ENCODE data around the gene SLC30A2. TPM values are rescaled to one million over a fixed set of nuclear protein-coding genes. Genes with fewer than 3 reads are reported as not detected.

The SLC30A2 gene
- total RNA-seq, 1 experiment from 2014 or later: 3.0 TPM

DNA sequence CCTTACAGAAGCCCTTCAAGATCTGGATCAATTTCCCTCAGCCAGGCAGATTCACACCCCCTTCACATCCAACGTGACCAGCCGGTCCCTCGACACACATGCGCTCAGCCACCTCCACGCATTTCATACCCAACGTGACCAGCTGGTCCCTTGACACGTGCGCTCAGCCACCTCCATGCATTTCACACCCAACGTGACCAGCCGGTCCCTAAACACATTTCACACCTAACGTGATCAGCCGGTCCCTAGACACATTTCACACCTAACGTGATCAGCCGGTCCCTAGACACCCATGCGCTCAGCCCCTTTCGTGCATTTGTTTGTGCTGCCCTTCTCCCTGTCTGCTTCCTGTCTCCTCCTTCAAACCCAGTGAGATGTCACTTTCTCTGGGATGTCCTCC is 39.2 kb downstream of the SLC30A2 start:
- POLR2A ChIA-PET: no interaction called here
- H3K27me3 ChIP-seq (replicated peaks; ENCODE audit: control insufficient read depth, insufficient read depth, low read length): no peaks in the 10 kb centered on the region
- H3K9me3 Mint-ChIP-seq (ENCODE audit: unreplicated experiment): no peaks in the 10 kb centered on the region

DNA sequence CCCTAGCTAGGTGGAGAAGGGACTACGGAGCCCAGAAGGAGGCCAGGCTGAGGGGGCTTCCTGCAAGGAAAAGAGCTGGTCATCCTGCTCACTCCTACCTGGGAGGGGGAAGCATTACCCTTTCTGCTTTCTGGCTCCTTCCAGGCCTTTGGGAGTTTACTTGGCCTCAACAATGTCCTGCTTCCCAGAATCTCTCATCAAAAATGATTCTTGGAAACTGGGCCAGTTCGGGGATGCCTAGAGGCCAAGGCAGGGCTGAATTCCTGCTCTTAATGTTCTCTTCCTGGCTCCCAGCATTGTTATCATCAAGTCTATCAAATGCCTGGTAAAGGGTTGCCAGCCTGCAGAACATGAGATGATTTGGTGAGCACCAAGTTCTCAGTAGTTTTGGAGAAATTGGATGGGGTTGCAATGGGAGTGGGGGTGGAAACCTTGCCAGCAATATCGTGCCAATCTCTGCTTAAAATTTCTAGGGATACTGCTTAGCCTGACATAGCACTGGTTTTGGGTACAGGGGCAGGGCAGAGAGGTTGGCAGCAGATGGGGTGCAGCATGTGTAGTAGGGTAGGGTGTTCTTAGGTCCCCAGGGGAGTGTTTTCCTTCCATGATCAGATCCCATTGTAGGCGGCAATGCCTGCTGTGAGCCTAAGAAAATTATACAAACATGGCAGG is 40.3 kb downstream of the SLC30A2 start:
- H3K4me3 ChIP-seq (ENCODE audit: low read depth, low read length): no peak overlapping the region
- Mint-ChIP-seq H3K4me1 (ENCODE audit: low read depth, unreplicated experiment) (no peaks in the 10 kb centered on the region), H3K9me3 (ENCODE audit: unreplicated experiment) (no peaks in the 10 kb centered on the region), H3K4me3 (ENCODE audit: unreplicated experiment) (no peak overlapping the region), H3K27ac (ENCODE audit: unreplicated experiment) (no peak overlapping the region), H3K27me3 (ENCODE audit: insufficient read depth, unreplicated experiment) (no peaks in the 10 kb centered on the region), H3K36me3 (ENCODE audit: insufficient read depth, unreplicated experiment) (no peaks in the 10 kb centered on the region)
- ChIA-PET POLR2A (no interaction called here), CTCF (interaction anchor here (1.6 kb wide), 1 partner anchor 110 kb away, joined by 6 read pairs; no protein-coding TSS in a partner anchor)
- H3K27me3 ChIP-seq (replicated peaks; ENCODE audit: control insufficient read depth, insufficient read depth, low read length): no peaks in the 10 kb centered on the region
- no peaks in the 10 kb centered on the region for H3K9me3 ChIP-seq
- intact Hi-C loops (cut with micrococcal nuclease; ENCODE audit: unreplicated experiment): no loop called here
- no peaks in the 10 kb centered on the region for H3K36me3 ChIP-seq (ENCODE audit: control insufficient read depth, insufficient read depth, low read length)
- TF ChIP-seq, protein P1, sequence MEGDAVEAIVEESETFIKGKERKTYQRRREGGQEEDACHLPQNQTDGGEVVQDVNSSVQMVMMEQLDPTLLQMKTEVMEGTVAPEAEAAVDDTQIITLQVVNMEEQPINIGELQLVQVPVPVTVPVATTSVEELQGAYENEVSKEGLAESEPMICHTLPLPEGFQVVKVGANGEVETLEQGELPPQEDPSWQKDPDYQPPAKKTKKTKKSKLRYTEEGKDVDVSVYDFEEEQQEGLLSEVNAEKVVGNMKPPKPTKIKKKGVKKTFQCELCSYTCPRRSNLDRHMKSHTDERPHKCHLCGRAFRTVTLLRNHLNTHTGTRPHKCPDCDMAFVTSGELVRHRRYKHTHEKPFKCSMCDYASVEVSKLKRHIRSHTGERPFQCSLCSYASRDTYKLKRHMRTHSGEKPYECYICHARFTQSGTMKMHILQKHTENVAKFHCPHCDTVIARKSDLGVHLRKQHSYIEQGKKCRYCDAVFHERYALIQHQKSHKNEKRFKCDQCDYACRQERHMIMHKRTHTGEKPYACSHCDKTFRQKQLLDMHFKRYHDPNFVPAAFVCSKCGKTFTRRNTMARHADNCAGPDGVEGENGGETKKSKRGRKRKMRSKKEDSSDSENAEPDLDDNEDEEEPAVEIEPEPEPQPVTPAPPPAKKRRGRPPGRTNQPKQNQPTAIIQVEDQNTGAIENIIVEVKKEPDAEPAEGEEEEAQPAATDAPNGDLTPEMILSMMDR (IDR thresholded peaks at IDR 0.05; ENCODE audit: insufficient read depth in 1 of 2, low read depth in 1 of 2, low read length in 1 of 2, severe bottlenecking in 1 of 2, unreplicated experiment in 1 of 2): no peak
- no peaks in the 10 kb centered on the region for H3K4me1 ChIP-seq
- DNase-seq: no peak
- no TSS peak for BruUV-seq (replicated peaks)

More for the DNA sequence above, 39.2 kb downstream of the SLC30A2 start:
- H3K27ac Mint-ChIP-seq (ENCODE audit: unreplicated experiment): no peak overlapping the region
- BruUV-seq (replicated peaks): no TSS peak
- Histone ChIP-seq H3K36me3 (ENCODE audit: control insufficient read depth, insufficient read depth, low read length) (no peaks in the 10 kb centered on the region), H3K4me1 (no peaks in the 10 kb centered on the region), H3K4me3 (ENCODE audit: low read depth, low read length) (no peak overlapping the region), H3K9me3 (no peaks in the 10 kb centered on the region)
- TF ChIP-seq, protein P1 (IDR thresholded peaks at IDR 0.05; ENCODE audit: insufficient read depth in 1 of 2, low read depth in 1 of 2, low read length in 1 of 2, severe bottlenecking in 1 of 2, unreplicated experiment in 1 of 2): no peak
- H3K36me3 Mint-ChIP-seq (ENCODE audit: insufficient read depth, unreplicated experiment): no peaks in the 10 kb centered on the region
- intact Hi-C loops (cut with micrococcal nuclease; ENCODE audit: unreplicated experiment): no loop called here
- CTCF ChIA-PET: no interaction called here
- no peaks in the 10 kb centered on the region for H3K27me3 Mint-ChIP-seq (ENCODE audit: insufficient read depth, unreplicated experiment)
- no peak for DNase-seq
- H3K4me3 Mint-ChIP-seq (ENCODE audit: unreplicated experiment): no peak overlapping the region
- no peaks in the 10 kb centered on the region for H3K4me1 Mint-ChIP-seq (ENCODE audit: low read depth, unreplicated experiment)

DNA sequence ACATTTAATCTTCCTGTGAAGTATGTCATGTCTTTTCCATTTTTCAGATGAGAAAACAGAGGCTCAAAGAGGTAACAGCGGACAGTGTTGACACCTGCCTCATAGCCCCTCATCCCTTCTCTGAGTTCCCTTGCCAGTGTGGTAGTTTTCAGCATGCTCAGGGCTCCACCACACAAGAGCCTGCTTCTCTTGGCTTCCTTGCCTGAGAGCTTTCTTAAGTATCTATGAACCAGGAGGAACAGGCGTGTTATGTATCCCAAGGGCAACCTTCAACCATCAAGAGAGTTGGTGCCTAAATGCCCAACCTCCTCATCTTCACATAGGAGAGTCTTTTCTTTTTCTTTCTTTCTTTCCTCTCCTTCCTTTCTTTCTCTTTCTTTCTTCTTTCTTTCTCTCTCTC is 42.2 kb downstream of the SLC30A2 start:
- no peak for DNase-seq
- no peak overlapping the region for H3K4me3 Mint-ChIP-seq (ENCODE audit: unreplicated experiment)
- no peak overlapping the region for H3K4me3 ChIP-seq (ENCODE audit: low read depth, low read length)
- intact Hi-C loops (cut with micrococcal nuclease; ENCODE audit: unreplicated experiment): no loop called here
- 0 out of 2 replicates have a peak, but pooled peaks cover under 1% of the 10 kb centered on the region for H3K4me1 ChIP-seq
- no TSS peak for BruUV-seq (replicated peaks)
- H3K36me3 ChIP-seq (ENCODE audit: control insufficient read depth, insufficient read depth, low read length): no peaks in the 10 kb centered on the region
- H3K9me3 Mint-ChIP-seq (ENCODE audit: unreplicated experiment): no peaks in the 10 kb centered on the region
- POLR2A ChIA-PET: no interaction called here
- no peaks in the 10 kb centered on the region for H3K4me1 Mint-ChIP-seq (ENCODE audit: low read depth, unreplicated experiment)
- no peaks in the 10 kb centered on the region for H3K27me3 Mint-ChIP-seq (ENCODE audit: insufficient read depth, unreplicated experiment)
- H3K27me3 ChIP-seq (replicated peaks; ENCODE audit: control insufficient read depth, insufficient read depth, low read length): no peaks in the 10 kb centered on the region
- H3K9me3 ChIP-seq: no peaks in the 10 kb centered on the region
- no peak overlapping the region for H3K27ac Mint-ChIP-seq (ENCODE audit: unreplicated experiment)
- CTCF ChIA-PET: interaction anchor here (0.5 to 1.6 kb wide), 4 partner anchors 32 to 396 kb away, joined by 4 to 6 read pairs (median 5); no protein-coding TSS in a partner anchor
- TF ChIP-seq, protein P1 (IDR thresholded peaks at IDR 0.05; ENCODE audit: insufficient read depth in 1 of 2, low read depth in 1 of 2, low read length in 1 of 2, severe bottlenecking in 1 of 2, unreplicated experiment in 1 of 2): no peak
- no peaks in the 10 kb centered on the region for H3K36me3 Mint-ChIP-seq (ENCODE audit: insufficient read depth, unreplicated experiment)

All from Caco-2 (cell line).